AG04449 (cell line): ENCODE measurements around the gene LIMCH1.

Source experiments
- CTCF ChIA-PET: fragments of 350-600 bp; formaldehyde crosslinking; extraction: SDS; loops from one replicate; lab custom pipeline; 2021; ENCODE audit warnings: antibody characterized with exemption; lab: Yijun Ruan, JAX
- POLR2A ChIA-PET: fragments of 400-600, 350-600 bp; formaldehyde crosslinking; extraction: SDS; loops from one replicate; lab custom pipeline; 2020; ENCODE audit warnings: antibody characterized with exemption, inconsistent platforms; lab: Yijun Ruan, JAX
- DNase-seq: peaks from one replicate; pipeline ENCODE4 v3.0.0-alpha.2; 2010; ENCODE audit warnings: low read depth, low spot score
- H3K4me3 ChIP-seq: 2 replicates; pipeline ENCODE4 v1.5.1; 2011; ENCODE audit warnings: low read depth, mild to moderate bottlenecking, control low read depth, low read length
- TF ChIP-seq, protein P1 (sequence below): IDR thresholded peaks from one replicate; pipeline ENCODE4 v1.5.1; 2011; ENCODE audit warnings: mild to moderate bottlenecking, moderate library complexity, low read length, control low read depth, inconsistent platforms; ENCODE audit not compliant: insufficient read depth; ENCODE audit errors: missing control alignments

Gene LIMCH1

DNA sequence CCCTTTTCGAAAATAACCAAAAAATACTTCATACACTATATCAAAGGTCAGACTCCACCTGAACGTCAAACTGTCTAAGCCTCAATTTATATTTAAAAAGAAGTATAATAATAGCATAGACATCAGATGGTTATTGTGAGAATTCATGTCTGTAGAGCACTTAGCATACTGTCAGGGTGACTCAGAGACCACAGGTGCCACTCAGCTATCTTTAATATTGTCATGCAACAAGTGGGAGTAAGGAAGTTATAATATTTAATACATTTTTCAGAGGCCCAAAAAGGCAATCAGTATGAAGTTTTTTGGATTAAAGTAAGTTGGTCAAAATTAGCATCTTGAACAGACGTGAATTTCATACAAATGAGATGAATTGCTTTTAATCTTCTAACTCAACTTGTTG lies 117.2 kb downstream of the LIMCH1 start:
- CTCF ChIA-PET = interaction anchor here (1.5 to 11.4 kb wide), 2 partner anchors 11 to 376 kb away, joined by 6 to 256 read pairs; no protein-coding TSS in a partner anchor
- DNase-seq = no peak
- TF ChIP-seq, protein P1, sequence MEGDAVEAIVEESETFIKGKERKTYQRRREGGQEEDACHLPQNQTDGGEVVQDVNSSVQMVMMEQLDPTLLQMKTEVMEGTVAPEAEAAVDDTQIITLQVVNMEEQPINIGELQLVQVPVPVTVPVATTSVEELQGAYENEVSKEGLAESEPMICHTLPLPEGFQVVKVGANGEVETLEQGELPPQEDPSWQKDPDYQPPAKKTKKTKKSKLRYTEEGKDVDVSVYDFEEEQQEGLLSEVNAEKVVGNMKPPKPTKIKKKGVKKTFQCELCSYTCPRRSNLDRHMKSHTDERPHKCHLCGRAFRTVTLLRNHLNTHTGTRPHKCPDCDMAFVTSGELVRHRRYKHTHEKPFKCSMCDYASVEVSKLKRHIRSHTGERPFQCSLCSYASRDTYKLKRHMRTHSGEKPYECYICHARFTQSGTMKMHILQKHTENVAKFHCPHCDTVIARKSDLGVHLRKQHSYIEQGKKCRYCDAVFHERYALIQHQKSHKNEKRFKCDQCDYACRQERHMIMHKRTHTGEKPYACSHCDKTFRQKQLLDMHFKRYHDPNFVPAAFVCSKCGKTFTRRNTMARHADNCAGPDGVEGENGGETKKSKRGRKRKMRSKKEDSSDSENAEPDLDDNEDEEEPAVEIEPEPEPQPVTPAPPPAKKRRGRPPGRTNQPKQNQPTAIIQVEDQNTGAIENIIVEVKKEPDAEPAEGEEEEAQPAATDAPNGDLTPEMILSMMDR = no peak
- H3K4me3 ChIP-seq = no peak overlapping the region
- POLR2A ChIA-PET = no interaction called here

DNA sequence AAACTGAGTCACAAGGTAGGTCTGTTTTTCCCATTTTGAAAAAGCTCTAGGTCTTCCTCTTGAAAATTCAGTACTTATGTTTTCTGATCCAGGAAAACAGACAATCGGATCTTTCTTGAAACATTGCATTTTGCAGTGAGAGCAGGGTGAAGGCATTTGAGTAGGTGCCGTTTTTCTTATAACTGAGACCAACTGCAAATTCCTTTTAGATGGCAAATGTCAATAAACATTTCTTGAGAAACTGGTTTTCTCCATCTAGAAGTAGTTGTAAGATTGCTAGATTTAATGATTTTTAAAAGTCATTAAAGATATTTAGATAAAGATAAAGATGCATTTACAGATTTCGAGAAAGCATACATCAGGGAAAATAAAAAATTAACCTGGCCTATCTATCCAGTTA lies 118.1 kb downstream of the LIMCH1 start:
- no peak for DNase-seq
- ChIA-PET POLR2A (no interaction called here), CTCF (interaction anchor here (1.5 to 11.4 kb wide), 2 partner anchors 12 to 377 kb away, joined by 6 to 256 read pairs; no protein-coding TSS in a partner anchor)
- no peak overlapping the region for H3K4me3 ChIP-seq
- TF ChIP-seq, protein P1 = no peak

DNA sequence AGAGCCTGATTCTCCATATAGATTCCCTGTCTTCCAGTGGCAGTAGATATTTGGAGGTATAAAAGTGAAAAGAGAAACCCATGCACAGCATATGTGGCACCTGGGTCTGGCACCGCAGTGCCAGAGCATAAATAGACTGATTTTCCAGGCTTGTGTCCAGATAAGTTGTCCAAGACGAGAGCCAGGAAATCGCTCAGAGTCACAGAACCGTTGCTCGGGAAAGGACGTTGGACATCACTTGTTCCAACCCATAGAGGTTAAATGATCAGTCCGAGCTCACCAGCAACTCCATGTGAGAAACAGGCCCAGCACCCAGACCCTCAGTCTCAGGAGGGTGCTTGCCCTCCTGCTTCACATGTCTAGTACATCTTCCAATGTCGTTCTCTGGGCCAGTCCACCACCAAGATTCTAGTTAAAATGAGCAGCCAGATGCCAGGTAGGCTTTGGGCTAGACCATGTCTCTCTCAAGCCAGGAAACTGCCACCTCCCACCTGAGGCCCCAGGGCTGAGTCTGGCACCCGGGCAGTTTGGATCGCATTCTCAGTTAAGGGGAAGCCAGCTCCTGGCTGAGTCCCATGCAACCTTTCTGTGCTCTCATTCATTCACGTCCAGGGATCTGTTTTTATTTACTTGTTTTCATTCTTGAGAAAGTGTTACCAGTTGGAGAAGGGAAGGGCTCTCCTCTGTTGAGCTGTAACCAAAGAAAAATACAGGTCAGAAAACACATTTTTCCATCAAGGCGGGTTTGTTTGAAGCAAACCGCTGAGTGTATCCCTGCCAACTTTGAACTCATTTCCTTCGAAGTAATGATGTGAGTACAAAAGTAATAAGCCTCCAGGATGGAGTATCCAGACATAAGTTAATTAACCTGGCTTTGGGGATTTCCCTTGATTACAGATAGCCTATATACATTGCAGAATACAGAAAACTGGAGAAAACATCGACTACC lies 118.9 kb downstream of the LIMCH1 start:
- TF ChIP-seq, protein P1 = no peak
- POLR2A ChIA-PET = no interaction called here
- H3K4me3 ChIP-seq = no peak overlapping the region
- DNase-seq = no peak
- CTCF ChIA-PET = interaction anchor here (11.4 kb wide), 1 partner anchor 377 kb away, joined by 256 read pairs; no protein-coding TSS in a partner anchor

DNA sequence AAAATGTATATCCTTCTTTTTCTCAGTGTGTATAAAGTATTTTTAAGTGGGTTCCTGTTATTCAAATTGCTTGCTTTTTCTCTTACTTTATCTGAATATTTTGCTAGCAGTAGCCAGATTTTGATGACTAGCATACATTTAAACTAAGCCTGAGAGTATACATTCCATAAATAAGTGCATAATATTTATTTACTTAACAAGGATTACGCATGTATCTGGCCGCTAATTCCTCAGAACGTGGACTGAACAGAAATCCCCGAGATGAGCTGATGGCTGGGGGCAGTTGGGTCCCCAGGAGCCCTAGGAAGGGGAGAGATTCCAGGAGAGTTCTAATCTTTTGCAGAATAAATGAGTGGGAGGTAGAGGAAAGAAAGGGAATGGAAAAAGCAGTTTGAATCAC lies 119.6 kb downstream of the LIMCH1 start:
- CTCF ChIA-PET = interaction anchor here (11.4 kb wide), 1 partner anchor 378 kb away, joined by 256 read pairs; no protein-coding TSS in a partner anchor
- DNase-seq = no peak
- TF ChIP-seq, protein P1 = no peak

DNA sequence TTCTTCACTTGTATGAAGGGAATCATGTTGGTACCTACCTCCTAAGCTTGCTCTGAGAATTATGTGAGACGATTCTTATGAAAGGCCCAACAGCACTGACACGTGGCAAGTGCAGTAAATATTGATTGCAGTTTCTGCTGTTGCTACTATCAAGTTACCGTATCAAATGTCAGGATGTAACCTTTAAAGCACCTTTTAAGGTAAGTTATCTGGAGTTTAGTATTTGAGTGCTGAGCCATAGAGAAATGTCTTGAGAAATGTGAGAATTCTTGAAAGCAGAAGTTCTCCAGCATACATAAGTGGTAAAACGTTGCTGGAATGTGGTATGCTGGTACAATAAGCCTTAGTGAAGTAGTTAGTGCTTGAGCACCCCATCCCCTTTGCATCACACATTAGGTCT lies 120.2 kb downstream of the LIMCH1 start:
- POLR2A ChIA-PET = no interaction called here
- CTCF ChIA-PET = interaction anchor here (11.4 kb wide), 1 partner anchor 379 kb away, joined by 256 read pairs; no protein-coding TSS in a partner anchor
- TF ChIP-seq, protein P1 = no peak
- no peak overlapping the region for H3K4me3 ChIP-seq
- no peak for DNase-seq

More for the DNA sequence above, 119.6 kb downstream of the LIMCH1 start:
- no peak overlapping the region for H3K4me3 ChIP-seq
- POLR2A ChIA-PET = no interaction called here

DNA sequence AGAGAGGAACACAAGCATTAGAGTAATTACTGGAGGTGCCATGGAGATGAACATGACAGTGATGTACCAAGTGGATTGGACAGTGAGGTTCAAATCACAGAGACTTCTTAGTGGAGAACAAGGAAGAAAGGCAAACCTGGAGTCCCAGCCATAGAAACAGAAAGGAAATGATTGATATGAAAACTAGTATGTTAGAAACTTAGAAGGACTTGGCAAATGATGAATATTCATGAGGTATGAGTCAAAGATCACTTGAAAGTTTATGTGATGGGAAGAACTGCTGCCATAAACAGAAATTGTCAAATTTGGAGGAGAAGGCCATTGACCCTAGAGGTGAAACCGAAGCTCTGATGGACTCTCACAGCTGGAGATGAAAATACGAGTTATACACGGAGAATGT lies 122.4 kb downstream of the LIMCH1 start:
- POLR2A ChIA-PET = no interaction called here
- CTCF ChIA-PET = interaction anchor here (0.6 to 11.4 kb wide), 9 partner anchors 16 to 401 kb away, joined by 3 to 256 read pairs (median 9); no protein-coding TSS in a partner anchor
- no peak overlapping the region for H3K4me3 ChIP-seq
- TF ChIP-seq, protein P1 = no peak
- no peak for DNase-seq
